Left forelimb (tissue), 1 donor: ENCODE measurements around the gene SRPRB.

Experiments
- DNase-seq: peaks from one replicate; pipeline ENCODE4 v3.0.0-alpha.2; 2018; ENCODE audit warnings: low spot score

SRPRB gene

GRCh38 chr3:133866141-133866540, 60.5 kb downstream of the SRPRB start:
- no peak for DNase-seq

GRCh38 chr3:133868186-133868585, 62.6 kb downstream of the SRPRB start:
- DNase-seq, result no peak

- DNase-seq, result no peak
Measured at GRCh38 chr3:133868758-133869475, 63.3 kb downstream of the SRPRB start.

- DNase-seq, result no peak
Measured at GRCh38 chr3:133869586-133869985, 64.0 kb downstream of the SRPRB start.

GRCh38 chr3:133870822-133871221, 65.2 kb downstream of the SRPRB start:
- no peak for DNase-seq
